Breast epithelium (tissue), 4 donors: ENCODE results near the gene AXL. TPM values are rescaled to one million over a fixed set of nuclear protein-coding genes. Genes with fewer than 3 reads are reported as not detected.
"Not testable (repeated sequence)": the region's sequence is repeated elsewhere in the genome, so short reads cannot be mapped to it uniquely, and the experiment has no call there.

Experiments used
- DNase-seq, 2 donors: peaks; one replicate each; pipeline ENCODE4 v3.0.0-alpha.2; 2019; ENCODE audit warnings: low spot score in 2 of 2
- H3K27ac ChIP-seq, 2 donors: fragments of 200-600 bp; sonication (generic) in 1 of 2; one replicate each; pipeline ENCODE4 v1.5.1; 2016 to 2019; ENCODE audit warnings: mild to moderate bottlenecking in 1 of 2
- H3K27me3 ChIP-seq, 2 donors: fragments of 200-600 bp; sonication (generic) in 1 of 2; one replicate each; pipeline versions ENCODE4 v1.5.1 to v1.6.0; 2017 to 2019; ENCODE audit warnings: control low read depth in 1 of 2, mild to moderate bottlenecking in 1 of 2
- H3K36me3 ChIP-seq: fragments of 200-600 bp; one replicate; pipeline ENCODE4 v1.5.1; 2019
- H3K4me1 ChIP-seq, 2 donors: fragments of 200-600 bp; sonication (generic); one replicate each; pipeline ENCODE4 v1.5.1; 2016 to 2019; ENCODE audit warnings: control low read depth in 1 of 2
- H3K4me3 ChIP-seq, 3 donors: fragments of 200-600 bp; sonication (generic); 1 replicate in 2 of 3; 2 replicates in 1 of 3; pipeline ENCODE4 v1.5.1; 2016 to 2019; ENCODE audit warnings: mild to moderate bottlenecking in 3 of 3, moderate library complexity in 2 of 3
- H3K9me3 ChIP-seq, 2 donors: fragments of 200-600 bp; sonication (generic) in 1 of 2; one replicate each; pipeline ENCODE4 v1.5.1; 2016 to 2019; ENCODE audit warnings: control low read depth in 1 of 2
- CTCF ChIP-seq, 3 donors: fragments of 450-650 bp; IDR thresholded peaks; one replicate each; pipeline ENCODE4 v1.5.1; 2016 to 2017; ENCODE audit warnings: antibody characterized with exemption in 3 of 3, mild to moderate bottlenecking in 3 of 3, moderate library complexity in 3 of 3
- POLR2A ChIP-seq: fragments of 450-650 bp; IDR thresholded peaks from one replicate; pipeline ENCODE4 v1.6.1; 2016; ENCODE audit warnings: antibody characterized with exemption, mild to moderate bottlenecking, moderate library complexity
- POLR2AphosphoS5 ChIP-seq, 3 donors: sonication (generic); formaldehyde crosslinking; IDR thresholded peaks; one replicate each; pipeline ENCODE4 v1.6.1; 2017; ENCODE audit warnings: antibody characterized with exemption in 3 of 3
- intact Hi-C: fragments of 100-400 bp; cut with DNase I; formaldehyde crosslinking; loops from one replicate; pipeline ENCODE4 v1.15.1; 2023; ENCODE audit warnings: low total_unique reads
- total RNA-seq, 3 donors: library from RNA; depleted of rRNA; stranded (reverse); fragments of >200 nt; gene quantifications; one replicate each; pipeline ENCODE4 v1.1.0, GENCODE V29; 2016

AXL gene
- total RNA-seq, 3 donors from 2014 or later, result 29.0 to 89.8 (median 36.4) TPM

DNA sequence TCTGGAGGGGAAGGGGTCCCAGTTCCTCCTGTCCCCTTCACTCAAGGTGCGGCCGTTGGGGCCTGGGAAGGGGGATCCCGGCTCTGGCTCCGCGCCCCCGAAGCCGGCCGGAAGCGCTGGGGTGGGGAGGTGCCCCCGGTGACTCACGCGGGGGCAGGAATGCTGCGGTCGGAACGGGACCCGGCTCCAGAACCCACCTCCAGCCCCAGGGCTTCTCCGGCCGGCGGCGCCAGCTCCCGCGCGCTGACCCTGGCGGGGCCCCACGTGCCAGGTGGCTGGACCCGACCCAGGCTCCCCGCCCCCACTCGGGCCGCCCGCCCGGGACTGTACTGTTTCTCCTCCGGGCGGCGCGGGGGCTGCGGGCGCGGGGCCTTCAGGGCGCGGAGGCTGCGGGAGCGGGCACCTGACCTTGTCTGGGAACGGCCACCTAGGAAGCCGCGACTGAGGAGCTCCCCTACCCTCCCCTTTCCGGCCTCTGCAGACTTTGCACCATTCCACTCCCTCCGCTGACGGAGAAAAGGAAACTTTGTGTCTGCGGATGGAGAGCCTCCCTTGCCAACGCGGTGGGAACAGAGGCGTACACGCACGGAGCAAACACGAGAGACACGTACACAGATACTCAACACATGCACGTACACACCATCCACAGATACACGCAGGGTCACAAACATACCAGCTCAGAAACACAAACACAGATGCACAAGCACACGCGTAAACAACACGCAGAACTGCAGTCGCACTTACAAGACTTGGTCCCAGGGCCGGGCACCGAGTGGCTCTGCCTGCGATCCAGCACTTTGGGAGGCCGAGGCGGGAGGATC, 7.2 kb downstream of the AXL start:
- Histone ChIP-seq H3K4me3 (peak overlapping the region; percentile 38 to 68 (median 56)), H3K27me3 (no peaks in the 10 kb centered on the region), H3K9me3 (no peaks in the 10 kb centered on the region), H3K27ac (peak overlapping the region; percentile 83 to 96), H3K4me1 (peaks cover 0 to 8% of the 10 kb centered on the region in 2 donors), H3K36me3 (no peaks in the 10 kb centered on the region)
- intact Hi-C loops, result no loop called here
- TF ChIP-seq POLR2A, result no peak
- peak in 1 of 3 donors; percentile 36 for TF ChIP-seq CTCF (IDR thresholded peaks at IDR 0.05)
- peak in 1 of 3 donors; percentile 21 for TF ChIP-seq POLR2AphosphoS5 (IDR thresholded peaks at IDR 0.05)
- peak; percentile 31 to 63 for DNase-seq

DNA sequence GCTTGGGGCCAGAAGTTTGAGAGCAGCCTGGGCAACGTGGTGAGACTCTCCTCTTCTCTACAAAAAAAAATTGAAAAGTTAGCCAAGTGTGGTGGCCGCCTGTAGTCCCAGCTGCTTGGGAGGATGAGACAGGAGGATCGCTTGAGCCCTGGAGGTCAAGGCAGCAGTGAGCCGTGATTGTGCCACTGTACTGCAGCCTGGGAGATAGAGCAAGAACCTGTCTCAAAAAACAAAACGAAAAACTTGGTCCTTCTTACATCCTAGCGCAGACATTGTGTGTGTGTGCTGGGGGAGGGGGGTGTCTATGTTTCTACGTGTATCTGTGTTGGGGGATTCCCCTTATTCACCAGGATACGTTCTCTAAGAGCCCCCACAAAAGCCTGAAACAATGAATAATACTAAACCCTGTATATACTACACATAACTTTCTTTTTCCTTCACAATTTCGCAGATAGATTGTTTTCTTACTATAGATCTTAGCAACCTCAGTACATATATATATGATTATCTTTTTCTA, 7.9 kb downstream of the AXL start:
- H3K4me1 ChIP-seq, result peaks cover 0 to 8% of the 10 kb centered on the region in 2 donors
- intact Hi-C loops, result no loop called here
- H3K36me3 ChIP-seq, result no peaks in the 10 kb centered on the region
- H3K4me3 ChIP-seq, result peak overlapping the region; percentile 38 to 68 (median 56)
- DNase-seq, result no peak
- H3K9me3 ChIP-seq, result no peaks in the 10 kb centered on the region
- no peak for TF ChIP-seq CTCF (IDR thresholded peaks at IDR 0.05)
- TF ChIP-seq POLR2A, result no peak
- TF ChIP-seq POLR2AphosphoS5 (IDR thresholded peaks at IDR 0.05), result no peak
- H3K27me3 ChIP-seq, result no peaks in the 10 kb centered on the region
- peak overlapping the region; percentile 83 to 96 for H3K27ac ChIP-seq

- TF ChIP-seq POLR2A (no peak), CTCF (IDR thresholded peaks at IDR 0.05) (no peak), POLR2AphosphoS5 (IDR thresholded peaks at IDR 0.05) (no peak)
- H3K9me3 ChIP-seq, result no peaks in the 10 kb centered on the region
- no peaks in the 10 kb centered on the region for H3K36me3 ChIP-seq
- peaks cover 0 to 8% of the 10 kb centered on the region in 2 donors for H3K4me1 ChIP-seq
- no peak for DNase-seq
- no peak overlapping the region for H3K27ac ChIP-seq
- H3K27me3 ChIP-seq, result no peaks in the 10 kb centered on the region
- intact Hi-C loops, result no loop called here
- no peak overlapping the region for H3K4me3 ChIP-seq
These were observed 9.5 kb downstream of the AXL start for GRCh38 chr19:41228486-41228885.

GRCh38 chr19:41229338-41229737, 10.3 kb downstream of the AXL start:
- DNase-seq, H3K27ac ChIP-seq, intact Hi-C loops, H3K4me1 ChIP-seq, H3K27me3 ChIP-seq, H3K4me3 ChIP-seq, H3K36me3 ChIP-seq, H3K9me3 ChIP-seq: not testable (repeated sequence)

DNA sequence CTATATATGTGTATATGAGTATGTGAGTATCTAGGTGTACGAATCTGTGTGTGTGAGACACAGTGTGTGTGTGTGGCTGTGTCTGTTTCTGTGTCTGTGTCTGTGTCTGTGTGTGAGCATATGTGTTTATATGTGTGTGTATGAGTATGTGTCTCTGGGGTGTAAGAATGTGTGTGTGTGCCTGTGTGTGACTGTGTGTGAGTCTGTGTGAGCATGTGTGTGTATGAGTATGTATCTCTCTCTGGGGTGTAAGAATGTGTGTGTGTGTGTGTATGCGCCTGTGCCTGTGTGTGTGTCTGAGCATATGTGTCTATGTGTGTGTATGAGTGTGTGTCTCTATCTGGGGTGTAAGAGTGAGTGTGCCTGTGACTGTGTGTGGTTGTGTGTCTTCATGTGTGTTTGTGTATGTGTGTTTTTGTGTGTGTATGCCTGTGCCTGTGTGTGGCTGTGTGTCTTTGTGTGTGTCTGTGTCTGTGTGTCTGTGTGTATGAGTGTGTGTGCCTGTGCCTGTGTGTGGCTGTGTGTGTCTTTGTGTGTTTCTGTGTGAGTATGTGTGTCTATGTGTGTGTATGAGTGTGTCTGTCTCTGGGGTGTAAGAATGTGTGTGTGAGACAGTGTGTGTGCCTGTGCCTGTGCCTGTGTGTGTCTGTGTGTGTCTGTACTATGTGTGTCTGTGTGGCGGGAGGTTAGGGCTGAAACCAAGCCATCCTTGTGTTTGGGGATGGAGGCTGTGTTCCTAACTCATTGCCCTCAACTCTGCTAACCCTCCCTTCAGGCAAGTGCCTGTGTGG, 11.2 kb downstream of the AXL start:
- H3K36me3 ChIP-seq, result no peaks in the 10 kb centered on the region
- H3K27ac ChIP-seq, result peak overlapping the region in 1 of 2 donors; percentile 25
- intact Hi-C loops, result no loop called here
- H3K27me3 ChIP-seq, result no peaks in the 10 kb centered on the region
- no peak overlapping the region for H3K4me3 ChIP-seq
- TF ChIP-seq CTCF (IDR thresholded peaks at IDR 0.05) (no peak), POLR2AphosphoS5 (IDR thresholded peaks at IDR 0.05) (no peak), POLR2A (no peak)
- DNase-seq, result no peak
- no peaks in the 10 kb centered on the region for H3K9me3 ChIP-seq
- H3K4me1 ChIP-seq, result peaks cover 0 to 7% of the 10 kb centered on the region in 2 donors
